Fibroblast of mammary gland (primary cell): ENCODE measurements around the gene TFPI.

Experiments used
- DNase-seq: peaks from one replicate; pipeline ENCODE4 v3.0.0-alpha.2; 2010; ENCODE audit warnings: low read depth
- H3K4me3 ChIP-seq: 2 replicates; pipeline ENCODE4 v1.5.1; 2011; ENCODE audit warnings: low read depth, mild to moderate bottlenecking, low read length, moderate library complexity; ENCODE audit not compliant: control insufficient read depth
- TF ChIP-seq, protein P1 (sequence below): conservative IDR thresholded peaks from 2 replicates; pipeline ENCODE4 v1.5.1; 2011; ENCODE audit warnings: low read depth, low read length, inconsistent platforms; ENCODE audit not compliant: control insufficient read depth, insufficient read depth

Gene TFPI

DNA sequence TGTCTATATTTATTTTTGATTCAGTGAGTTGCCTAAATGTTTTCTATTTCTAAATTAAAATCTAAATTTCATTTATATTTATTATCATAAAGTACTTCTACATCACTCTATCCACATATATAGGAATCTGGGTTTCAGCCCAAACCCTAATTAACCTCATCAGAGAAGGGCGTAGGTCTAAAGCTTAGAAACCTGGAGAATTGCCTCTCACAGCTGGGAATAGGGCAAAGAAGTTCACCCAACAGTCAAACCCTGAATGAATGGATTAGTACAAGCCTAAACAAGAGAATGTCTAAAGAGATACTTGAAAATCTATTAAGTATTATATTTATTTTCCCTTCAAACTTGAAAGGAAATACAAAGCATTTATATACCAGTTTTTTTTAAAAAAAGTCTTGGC, 26.2 kb downstream of the TFPI start:
- H3K4me3 ChIP-seq = no peak overlapping the region
- TF ChIP-seq, protein P1, sequence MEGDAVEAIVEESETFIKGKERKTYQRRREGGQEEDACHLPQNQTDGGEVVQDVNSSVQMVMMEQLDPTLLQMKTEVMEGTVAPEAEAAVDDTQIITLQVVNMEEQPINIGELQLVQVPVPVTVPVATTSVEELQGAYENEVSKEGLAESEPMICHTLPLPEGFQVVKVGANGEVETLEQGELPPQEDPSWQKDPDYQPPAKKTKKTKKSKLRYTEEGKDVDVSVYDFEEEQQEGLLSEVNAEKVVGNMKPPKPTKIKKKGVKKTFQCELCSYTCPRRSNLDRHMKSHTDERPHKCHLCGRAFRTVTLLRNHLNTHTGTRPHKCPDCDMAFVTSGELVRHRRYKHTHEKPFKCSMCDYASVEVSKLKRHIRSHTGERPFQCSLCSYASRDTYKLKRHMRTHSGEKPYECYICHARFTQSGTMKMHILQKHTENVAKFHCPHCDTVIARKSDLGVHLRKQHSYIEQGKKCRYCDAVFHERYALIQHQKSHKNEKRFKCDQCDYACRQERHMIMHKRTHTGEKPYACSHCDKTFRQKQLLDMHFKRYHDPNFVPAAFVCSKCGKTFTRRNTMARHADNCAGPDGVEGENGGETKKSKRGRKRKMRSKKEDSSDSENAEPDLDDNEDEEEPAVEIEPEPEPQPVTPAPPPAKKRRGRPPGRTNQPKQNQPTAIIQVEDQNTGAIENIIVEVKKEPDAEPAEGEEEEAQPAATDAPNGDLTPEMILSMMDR = no peak
- no peak for DNase-seq

DNA sequence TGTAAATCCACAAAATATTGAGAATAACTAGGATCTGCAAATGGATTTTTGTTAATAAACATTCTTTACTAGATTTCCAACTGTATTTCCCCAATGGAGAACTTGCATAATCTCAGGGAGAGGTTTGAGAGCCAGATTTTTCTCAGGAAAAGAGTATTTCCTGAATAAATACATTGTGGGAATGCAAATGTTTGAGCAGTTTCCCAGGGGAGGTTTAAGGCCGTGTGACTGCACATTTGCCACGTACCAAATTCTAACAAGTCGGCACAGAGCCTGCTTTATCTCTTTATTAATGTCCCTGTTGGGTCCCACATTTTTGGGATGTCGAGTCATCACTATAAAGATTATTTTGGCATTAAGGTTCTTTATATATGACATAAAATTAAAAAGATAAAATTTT, 27.0 kb downstream of the TFPI start:
- DNase-seq = peak; percentile 88
- H3K4me3 ChIP-seq = no peak overlapping the region
- TF ChIP-seq, protein P1 = no peak

DNA sequence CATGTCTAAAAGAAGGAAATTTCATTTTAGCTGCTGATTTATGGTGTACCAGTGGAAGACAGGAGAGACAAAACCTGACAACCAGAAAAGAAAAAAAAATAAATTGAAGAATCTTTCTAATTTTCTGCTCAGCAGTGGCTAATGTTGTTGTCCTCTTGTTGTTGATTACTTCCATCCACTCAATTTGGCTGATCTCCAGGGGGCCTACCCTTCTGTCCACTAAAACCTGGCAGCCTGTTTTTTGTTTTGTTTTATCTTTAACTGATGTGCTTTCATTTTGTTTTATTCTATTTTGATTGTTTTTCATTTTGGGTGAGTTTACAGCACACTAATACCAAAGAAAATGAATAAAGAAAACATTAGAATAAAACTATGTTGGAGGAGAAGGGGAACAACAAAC, 27.4 kb downstream of the TFPI start:
- DNase-seq = peak; percentile 47
- H3K4me3 ChIP-seq = no peak overlapping the region
- TF ChIP-seq, protein P1 = no peak

DNA sequence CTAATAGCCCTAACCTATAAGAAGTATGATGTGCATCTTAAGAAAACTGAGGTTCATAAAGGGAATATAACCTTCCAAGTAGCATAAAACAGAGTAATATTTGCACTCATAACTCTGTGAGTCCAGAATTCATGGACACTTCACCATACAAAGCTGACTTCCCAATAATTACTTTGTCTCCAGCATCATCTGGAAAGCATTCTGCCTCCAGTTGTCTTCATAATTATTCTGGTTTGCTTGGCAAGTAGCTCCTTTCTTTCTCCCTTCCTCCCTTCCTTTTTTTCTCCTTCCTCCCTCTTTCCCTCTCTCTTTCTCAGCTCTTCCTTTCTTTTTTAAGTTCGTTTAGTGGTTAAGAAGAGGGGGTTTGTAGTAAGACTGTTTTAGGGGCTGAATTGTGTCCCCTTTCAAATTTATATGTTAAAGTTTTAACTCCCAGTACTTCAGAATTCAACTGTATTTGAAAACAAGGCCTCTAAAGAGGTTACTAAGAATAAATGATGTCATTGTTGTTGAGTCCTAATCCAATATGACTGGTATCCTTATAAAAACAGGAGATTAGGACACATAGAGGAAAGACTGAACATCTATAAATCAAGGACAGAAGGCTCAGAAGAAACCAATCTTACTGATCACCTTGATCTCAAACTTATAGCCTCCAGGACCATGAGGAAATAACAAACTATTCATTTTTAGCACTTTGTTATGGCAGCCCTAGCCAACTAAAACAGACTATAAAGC, 28.9 kb downstream of the TFPI start:
- no peak for DNase-seq

DNA sequence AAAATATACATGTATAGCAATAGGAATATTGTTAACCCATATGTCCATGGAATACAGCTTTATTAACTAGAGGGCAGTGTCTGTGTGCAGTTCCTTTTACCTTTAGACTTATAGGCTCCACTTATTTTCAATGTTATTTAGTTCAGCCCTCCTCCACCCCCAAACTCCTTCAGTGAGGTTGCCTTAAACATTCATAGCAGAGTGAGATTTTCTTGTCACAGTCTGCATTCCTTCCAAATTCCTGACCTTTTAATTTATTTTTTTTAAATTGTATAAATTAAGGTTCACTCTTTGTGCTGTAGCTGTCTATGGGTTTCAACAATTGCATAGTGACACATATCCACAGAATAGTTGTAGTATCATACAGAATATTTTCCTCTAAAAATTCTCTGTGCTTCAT, 30.9 kb downstream of the TFPI start:
- no peak for DNase-seq
- TF ChIP-seq, protein P1 = no peak
- no peak overlapping the region for H3K4me3 ChIP-seq

More for the DNA sequence above, 28.9 kb downstream of the TFPI start:
- H3K4me3 ChIP-seq = no peak overlapping the region
- TF ChIP-seq, protein P1 = no peak

DNA sequence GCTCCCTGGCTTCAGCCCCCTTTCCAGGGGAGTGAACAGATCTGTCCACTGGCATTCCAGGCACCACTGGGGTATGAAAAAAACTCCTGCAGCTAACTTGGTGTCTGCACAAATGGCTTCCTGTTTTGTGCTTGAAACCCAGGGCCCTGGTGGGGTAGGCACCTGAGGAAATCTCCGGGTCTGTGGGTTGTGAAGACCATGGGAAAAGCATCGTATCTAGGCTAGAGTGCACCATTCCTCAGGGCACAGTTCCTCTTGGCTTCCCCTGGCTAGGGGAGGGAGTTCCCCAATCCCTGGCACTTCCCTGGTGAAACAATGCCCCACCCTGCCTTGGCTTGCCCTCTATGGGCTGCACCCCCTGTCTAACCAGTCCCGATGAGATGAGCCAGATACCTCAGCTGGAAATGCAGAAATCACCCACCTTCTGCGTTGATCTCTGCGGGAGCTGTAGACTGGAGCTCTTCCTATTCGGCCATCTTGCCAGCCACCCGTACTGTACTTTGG, 34.1 kb downstream of the TFPI start:
- TF ChIP-seq, protein P1 = no peak
- DNase-seq = no peak
- H3K4me3 ChIP-seq = no peak overlapping the region
